Stimulated activated CD4-positive, alpha-beta T cell treated with anti-CD3 and anti-CD28 coated beads, Interleukin-2, amount 100 ng/mL, for 4 hours (primary cell): ENCODE measurements around the gene CACNA1C.

ENCODE experiments used
- DNase-seq: peaks from one replicate; pipeline ENCODE4 v3.0.0-alpha.2; 2020; ENCODE audit warnings: low read depth

Gene CACNA1C

DNA sequence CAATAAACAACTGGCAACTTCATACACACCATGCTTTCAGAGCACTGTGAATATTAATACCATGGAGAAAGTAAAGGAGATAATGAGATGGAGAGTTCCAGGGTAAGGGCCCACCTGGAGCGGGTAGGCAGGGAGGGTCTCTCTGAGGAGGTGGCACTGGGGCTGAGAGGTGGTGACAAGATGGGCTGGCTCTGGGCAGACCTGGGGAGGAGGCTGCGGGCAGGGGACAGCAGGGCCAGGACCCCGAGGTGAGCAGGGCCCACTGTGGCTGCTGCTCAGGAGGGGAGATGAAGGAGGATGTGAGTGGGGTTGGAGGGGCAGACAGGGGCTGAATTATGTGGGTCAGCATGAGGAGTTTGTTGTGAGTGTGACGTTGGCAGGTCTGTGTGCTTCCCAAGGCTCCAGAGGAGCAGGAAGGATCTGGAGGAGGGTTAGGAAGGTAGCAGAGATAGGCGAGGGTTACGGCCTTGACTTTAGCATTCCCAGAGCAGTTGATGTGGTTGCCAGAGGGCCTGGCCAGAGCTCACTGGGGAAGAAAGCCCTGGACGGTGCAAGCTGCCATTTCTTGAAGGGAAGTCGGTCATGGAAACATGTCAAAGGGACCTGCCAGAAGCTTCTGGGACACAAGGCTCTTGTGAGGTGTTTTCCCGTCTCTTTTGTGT lies 88.2 kb downstream of the CACNA1C start:
- DNase-seq, result no peak

DNA sequence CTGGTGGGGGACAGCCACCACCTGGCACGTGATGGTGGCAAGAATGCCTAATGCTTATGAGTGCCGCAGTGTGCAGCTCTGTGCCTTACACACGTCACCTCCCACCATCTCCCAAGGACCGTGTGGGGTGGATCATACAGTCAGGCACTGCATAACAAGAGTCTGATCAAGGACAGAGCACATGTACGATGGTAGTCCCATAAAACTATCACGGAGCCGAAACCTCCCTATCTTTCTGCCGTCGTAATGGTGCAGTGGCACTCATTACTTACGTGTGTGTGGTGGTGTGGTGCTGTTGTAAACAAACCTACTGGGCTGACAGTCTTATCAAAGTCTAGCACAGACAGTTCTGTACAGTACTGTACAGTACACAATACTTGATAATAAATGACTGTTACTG lies 89.3 kb downstream of the CACNA1C start:
- no peak for DNase-seq

DNA sequence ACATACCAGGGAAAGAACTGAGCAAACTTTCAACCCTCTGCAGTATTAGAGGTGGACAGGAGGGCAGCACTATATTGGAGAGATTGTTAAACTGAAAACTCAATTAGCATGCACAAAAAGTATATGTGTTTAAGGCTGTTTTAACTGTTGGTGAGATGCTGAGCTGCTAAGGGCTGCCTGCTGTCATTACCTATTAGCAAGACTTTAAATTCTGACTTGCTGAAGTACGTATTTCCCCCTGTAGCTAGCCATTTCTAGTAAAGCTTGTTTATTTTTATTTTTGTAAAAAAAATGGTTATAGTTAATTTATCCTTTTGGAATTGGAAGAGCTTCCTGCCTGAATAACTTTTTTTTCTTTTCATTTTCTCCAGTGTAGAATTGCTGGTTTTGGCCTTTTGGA lies 92.2 kb downstream of the CACNA1C start:
- no peak for DNase-seq

DNA sequence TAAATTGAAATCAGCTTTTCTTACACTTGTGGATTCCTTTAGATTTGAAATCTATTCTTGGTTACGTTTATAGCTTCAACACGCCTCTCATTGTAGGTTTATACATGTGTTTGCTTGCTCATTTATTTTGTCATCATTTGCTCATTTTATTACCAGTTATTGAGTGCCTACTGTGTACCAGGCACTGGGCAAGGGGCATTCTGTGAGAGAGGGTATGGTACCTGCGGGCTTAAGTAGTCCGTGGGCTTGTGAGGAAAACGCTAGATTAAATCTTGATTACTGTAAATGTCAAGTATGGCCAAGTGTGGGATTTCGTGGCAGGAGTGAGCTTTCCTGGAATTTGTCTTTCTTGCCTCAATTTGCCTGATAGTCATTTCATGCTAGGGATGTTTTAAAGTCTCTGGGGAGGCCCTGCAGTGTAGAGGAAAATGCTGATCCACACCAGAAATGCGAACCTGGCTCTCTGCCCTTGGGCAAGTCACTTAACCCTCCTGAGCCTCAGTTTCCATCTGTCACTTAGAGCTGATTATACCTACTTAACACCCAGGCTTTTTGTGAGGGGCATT lies 92.7 kb downstream of the CACNA1C start:
- no peak for DNase-seq

DNA sequence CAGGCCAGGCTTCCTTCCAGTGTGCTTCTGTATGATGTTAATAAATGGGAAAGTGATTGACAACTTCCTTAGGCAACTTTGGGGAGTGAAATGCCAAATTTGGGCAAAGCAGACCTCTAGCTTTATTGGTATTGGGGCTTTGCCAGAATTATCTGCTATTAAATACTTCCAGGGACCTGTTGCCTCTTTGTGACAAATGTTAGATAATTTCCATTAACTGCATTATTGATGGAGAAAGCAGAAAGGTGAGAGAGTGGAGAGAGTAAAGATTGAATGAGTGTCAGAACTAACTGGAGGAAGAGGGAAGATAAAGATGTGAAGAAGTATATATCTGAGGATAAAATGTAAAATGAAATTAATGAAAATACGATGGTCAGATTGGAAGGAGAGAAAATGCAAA lies 94.5 kb downstream of the CACNA1C start:
- DNase-seq, result no peak

DNA sequence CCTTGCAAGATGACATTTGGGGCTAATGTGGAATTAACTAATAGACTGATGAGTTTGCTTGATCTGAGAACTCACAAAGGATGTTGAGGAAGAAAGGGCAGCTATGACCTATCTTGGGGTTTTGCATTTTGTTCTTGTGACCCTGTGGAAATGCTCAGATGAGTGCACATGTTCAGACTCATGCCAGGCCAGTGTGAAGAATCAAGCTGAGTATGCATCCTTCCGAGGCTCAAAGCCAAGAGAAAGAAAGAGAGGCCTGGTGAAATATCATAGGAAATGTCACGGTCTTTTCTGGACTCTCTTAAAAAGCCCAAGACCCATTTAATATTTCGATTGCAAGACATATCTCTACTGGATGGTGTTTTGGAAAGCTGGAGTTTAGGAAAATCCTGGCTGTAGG lies 96.3 kb downstream of the CACNA1C start:
- DNase-seq, result no peak

DNA sequence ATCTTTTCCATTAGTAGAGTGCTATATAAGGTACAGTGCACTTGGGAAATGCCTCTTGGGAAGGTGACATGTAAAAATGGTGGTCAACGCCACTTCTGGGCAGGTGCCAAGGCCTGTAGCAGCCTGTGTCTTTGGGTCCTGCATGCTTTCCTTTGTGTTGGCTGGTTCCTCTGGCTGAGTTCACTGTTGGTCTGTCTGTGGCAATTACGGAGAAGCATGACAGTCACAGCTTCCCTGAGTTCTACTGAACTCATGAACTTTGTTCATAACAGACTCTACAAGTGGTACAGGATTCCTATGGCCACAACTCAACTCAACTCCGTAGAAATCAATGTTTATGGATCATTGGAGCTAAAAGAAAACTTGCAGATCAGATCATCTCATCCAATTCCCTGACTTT lies 98.0 kb downstream of the CACNA1C start:
- no peak for DNase-seq

DNA sequence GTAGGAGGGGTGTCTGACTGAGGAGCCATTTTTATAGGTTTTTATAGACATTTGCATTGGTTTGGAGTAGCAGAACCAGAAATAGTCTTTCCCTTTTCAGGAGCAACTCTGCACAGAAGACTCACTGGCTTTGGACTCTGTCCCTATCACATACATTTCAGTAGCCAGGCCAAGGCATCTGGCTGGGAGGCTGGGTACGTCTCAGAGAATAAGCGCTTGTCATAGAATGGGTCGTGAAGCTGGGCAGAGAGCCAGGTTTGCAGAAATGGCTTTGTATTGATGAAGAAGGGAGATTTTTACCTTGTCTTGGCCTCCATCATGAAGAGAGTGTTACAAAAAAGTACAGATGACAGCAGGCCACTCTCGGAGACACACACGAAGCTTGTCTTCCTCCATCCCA lies 98.6 kb downstream of the CACNA1C start:
- DNase-seq, result no peak

DNA sequence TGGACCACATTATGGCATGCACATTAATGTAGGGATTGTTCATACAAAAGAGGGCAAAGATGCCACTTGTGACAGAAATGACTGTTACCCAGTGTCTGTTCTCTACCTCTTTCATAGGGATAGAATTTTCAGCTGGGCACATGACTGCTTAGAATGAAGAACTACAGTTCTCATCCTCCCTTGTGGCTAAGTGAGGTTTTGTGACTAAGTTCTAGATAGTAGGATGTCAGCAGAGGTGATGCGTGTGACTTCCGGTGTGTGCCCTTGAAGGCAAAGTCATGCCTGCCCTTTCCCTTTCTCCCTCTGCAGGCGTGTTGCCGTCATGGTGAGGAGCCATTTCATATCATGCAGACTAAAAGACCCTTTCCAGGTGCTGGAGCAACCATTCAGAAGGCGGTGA lies 99.3 kb downstream of the CACNA1C start:
- no peak for DNase-seq

DNA sequence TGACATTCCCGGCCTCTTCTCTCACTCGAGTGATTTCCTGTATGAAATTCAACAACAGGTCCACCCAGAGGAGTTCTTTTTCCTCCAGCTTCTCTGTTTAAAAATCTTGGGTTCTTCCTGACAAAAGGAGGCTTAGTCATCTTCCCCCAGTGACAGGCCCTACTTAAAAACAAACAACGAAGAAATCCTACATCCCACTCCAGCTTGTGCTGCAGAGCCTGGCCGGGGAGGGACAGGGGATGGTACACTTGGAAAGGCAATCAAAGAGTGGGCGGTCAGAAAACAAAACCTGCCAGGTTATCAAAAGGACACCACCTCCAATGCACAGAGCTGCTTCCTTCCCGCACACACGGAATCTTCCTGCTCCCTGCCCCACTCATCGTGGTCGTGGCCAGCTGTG lies 101.3 kb downstream of the CACNA1C start:
- DNase-seq, result no peak

DNA sequence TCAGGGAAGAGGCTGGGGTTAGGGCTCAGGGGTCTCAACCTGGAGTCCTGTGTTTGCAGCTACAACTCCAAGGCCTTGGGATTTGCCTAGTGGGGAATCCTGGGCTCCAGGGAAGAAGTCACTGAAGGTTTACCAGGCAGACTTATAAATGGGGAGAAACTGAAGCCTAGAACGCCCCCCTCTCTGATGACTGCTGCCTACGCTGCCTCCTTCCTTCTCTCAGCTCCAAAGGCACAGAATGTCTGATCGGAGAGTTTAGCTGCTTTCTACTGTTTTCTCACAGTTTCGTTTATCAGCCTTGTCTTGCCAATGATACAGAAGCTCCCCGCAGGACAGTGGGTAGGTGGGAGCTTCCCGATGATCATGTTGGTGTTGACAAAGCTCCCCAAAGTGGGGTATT lies 101.7 kb downstream of the CACNA1C start:
- no peak for DNase-seq

DNA sequence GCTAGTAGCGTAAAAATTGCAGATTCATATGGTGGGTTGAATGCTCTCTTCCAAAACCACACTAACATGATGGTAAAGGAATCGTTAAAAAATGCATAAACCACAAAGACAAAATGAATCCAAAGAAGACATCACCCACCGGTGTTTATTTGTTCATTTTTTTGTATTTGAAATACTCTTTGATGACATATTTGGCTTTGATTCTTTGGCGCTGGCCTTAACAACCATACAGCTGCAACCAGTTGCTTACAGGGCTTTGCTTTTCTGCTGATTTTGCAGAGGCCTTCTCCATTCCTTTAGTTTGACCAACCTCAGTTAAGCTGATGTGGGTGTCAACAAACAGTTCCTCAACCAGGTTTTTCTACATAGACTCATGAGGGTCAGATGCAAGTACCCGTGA lies 103.5 kb downstream of the CACNA1C start:
- DNase-seq, result no peak

DNA sequence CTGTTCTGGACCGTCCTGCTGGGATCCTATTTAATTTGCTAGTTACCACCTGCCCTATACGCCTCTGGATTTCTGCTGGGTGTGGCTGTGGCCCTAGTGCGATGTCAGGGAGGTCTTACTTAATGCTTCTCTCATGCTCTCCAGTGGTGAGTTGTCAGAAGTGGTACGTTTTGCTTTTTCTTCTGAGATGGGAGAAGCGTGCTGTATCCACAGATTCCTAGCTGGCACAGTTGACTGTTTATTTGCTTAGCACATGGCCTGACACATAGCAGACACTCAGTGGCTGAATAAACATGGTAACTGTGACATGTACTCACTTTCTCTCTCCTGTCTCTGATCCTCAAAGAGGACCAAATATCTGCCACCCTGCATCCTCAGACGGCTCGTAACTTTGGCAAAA lies 107.3 kb downstream of the CACNA1C start:
- DNase-seq, result no peak

DNA sequence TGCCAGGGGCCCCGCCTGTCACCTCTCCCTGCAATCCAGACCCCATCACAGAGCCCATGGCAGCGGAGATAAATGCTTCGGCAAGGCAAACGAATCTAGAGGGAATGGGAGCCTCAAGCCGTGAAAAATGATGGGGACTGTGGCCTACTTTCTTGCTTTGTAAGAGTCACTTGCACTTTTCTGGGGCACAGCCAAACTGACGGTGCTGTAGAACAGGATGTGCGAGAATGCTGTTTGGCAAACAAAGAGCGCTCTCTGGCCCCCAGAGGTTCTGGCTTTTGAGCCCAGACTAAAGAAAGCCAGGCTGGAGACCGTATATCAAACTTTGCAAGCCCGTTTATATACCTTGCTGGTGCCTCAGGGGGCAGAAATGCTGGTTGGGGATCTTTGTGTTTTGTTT lies 108.7 kb downstream of the CACNA1C start:
- DNase-seq, result no peak

DNA sequence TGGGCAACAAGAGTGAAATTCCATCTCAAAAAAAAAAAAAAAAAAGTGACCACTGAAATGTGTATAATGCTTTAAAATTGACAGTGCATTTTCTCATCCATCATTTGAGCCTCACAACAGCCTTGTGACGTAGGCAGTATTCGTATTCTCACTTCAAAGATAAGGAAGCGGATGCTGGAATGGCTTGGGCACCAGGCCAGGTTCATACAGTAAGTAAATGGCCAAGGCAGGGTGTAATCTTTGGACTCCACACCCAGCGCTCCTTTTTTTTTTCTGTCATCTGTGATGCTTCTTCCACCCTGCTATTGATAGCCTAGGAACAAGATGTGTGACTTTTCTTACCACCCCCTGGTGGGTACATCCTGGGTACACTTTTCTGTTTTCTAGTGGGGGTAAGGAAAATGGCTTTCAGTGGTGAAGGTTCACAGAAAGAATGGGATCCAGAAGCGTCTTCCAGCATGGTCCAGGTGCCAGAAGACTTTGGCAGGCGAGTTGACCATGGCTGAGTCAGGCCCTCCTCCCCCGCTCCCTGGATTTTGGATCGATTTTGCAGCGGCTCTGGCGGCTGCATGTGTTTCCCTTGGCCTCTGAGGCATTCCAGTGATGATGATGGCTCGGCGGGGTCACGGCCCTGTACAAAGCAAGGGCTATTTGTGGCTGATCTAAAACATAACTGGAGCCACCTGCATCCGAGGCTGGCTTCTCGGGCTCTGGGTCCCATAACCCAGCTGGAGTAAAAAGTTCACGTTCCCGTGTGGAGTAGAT lies 110.6 kb downstream of the CACNA1C start:
- no peak for DNase-seq

DNA sequence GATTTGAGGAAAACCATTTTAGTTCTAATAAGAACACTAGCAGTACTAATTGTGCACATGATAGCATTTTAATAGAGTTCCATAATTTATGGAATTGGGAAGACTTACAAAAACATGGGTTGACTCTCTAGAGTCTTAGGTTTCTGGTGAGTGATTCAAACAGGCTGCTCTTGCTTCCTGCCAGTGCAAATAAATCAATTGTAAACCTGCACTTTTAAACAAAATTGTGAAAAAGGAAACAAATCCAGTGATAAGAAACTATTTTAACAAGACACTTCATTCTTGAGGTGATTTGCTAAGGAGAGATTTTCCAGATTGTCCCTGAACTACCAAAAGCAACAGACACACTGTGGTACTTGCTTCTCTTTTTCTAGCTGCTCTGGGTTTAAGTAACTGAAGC lies 112.2 kb downstream of the CACNA1C start:
- DNase-seq, result no peak

DNA sequence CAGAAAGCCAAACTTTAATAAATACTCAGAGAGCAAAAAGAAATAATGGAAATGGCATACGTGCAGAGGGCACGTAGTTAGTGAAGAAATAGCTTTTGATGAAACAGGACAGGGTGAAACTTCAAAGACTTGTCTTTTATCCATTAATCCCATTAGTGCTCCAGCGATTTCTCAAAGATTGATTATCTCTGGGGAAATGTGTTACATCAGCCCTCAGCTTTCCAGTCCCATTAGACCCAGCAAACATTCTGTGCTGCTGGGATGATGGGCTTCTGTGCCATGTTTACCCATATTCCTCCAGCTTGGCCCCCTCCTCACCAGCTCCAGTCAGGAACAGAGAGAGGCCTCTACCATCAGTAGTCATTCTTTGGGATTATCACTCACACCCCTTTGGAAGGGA lies 113.1 kb downstream of the CACNA1C start:
- DNase-seq, result no peak

DNA sequence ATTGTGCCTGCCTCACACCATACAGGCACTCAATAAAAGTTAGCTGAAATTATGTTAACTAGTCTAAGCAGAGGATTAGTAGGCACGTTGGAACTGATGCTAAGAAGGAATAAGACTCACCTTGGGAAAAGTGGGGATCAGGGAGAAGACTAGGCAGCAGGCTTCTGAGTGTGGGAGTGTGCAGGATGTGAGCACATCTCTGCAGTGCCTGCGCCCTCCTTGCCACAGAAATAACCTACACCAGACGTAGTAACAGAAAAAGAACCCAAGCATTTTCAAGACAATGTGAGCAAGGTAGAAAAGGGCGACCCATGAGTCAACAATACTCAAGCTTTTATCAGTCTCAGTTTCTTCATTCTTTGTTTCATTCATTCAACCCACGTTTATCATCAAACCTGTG lies 113.9 kb downstream of the CACNA1C start:
- DNase-seq, result no peak

DNA sequence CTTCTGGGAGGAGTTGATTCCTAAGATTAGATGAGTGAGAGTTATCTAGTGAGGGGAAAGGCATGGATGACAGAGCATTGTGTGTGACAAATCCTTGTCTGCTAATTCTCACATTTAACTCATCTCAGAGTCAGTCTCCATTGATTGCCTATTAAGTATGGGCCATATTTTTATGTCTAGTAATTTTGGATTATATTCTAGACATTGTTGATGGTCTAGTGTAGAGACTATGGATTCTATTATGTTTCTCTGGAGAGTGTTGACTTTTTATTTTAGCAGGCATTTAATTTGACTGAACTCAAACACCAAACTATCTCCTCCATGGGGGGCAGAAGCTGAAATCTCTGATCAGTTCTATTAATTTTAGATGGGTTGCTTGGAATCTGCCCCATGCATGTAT lies 114.4 kb downstream of the CACNA1C start:
- no peak for DNase-seq

DNA sequence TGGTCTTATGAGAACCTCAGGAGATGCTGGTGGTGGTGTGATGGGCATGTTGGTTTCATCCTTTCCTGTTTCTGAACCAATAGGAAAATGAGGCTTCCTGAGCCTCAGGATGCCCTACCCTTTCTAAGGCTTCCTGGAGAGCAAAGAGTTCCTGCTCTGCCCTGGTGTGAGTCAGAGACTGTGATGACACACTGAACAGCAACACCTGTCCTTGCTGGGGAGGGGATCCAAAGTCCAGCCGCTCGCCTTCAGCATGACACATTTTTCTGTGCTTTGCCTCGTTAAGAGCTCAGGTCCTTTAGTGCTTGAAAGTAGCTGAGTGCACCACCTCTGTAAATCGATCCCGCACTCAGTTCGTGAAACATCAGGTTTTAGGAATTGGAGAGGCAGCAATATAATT lies 116.0 kb downstream of the CACNA1C start:
- DNase-seq, result no peak

DNA sequence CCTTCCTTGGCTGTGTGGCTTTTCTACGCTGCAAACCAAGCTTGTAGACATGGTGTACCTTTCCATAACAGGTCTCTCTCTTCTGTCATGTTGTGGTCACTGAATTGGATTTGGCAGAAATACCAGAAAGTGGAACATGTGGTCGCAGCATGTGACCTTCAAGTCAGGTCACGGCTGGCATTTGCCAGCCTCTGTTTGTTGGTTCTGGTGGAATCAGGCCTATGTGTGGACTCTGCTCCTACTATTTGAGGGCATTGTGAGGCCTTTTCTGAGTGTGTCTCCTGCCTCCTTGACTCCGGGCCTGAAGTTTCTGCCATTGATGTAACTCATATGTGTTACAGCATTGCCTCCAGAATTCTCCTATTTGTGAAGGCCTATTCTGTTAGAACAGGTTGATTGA lies 116.7 kb downstream of the CACNA1C start:
- DNase-seq, result no peak

DNA sequence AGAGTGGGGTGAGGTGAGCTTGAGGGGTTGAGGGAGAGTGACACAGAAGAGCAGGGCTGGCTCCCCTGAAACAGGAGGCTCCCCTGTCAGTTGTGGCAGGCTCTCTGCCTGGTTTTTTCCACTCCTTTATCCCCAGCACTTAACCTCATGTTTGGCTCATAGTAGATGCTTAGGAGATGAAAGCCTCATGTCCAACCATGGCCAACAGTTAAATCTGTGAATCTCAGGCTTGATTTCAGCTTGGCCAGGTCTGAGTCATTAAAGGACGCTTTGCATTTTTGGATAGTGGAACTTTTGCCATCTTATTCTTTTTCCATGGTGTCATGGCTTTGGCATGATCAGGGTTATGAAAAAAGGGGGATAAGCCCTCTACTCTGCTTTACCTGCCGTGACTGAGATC lies 117.2 kb downstream of the CACNA1C start:
- no peak for DNase-seq

DNA sequence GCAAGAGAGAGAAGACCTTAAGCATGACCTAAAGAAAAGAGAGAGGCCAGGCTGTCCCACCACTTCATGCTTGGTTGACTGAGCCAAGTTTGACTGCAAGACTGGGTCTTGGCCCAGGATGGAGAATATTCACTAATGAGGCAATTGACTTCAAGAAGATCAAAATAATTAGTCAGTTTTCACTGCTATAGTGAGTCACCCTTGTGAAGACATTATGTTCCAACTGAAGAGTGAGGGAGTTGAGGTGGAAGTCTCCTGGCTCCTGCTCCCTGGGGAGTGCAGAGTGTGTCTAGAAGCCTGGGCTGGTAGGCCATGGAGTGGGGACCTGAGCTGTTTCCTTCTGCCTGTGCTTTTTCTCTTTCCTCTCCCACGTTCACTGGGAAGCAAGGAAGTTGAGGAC lies 117.6 kb downstream of the CACNA1C start:
- DNase-seq, result no peak
